GM12864 (cell line): ENCODE measurements around the gene SPDEF.

Experiments used
- DNase-seq: peaks from one replicate; pipeline ENCODE4 v3.0.0-alpha.2; 2011; ENCODE audit warnings: low read depth
- H3K4me3 ChIP-seq: 2 replicates; pipeline ENCODE4 v1.5.1; 2011; ENCODE audit warnings: mild to moderate bottlenecking, low read depth, low read length, control low read depth
- CTCF ChIP-seq: IDR thresholded peaks from 2 replicates; pipeline ENCODE4 v1.5.1; 2011; ENCODE audit warnings: low read depth, mild to moderate bottlenecking, moderate library complexity, low read length, control low read depth, inconsistent platforms; ENCODE audit errors: missing control alignments

Gene SPDEF

DNA sequence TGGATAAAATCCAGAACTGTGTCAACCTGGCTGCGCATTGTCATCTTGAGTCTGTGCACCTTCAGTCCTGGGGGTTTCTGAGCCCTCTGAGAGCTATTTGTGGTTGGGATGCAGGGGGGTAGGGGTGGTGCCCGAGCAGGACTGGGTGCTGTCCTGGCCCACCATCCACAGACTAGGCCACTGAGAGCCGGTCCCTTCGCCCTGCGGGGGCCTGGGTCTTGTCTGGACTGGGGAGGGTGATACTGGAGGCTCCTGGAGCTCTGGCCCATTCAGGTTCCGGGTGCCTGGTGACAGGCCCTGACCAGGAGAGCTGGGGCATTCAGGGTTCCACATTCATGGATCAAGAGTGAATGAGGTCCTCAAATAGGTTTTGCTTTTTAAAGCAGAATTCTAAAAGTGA, 20.9 kb downstream of the SPDEF start:
- no peak overlapping the region for H3K4me3 ChIP-seq
- no peak for DNase-seq
- no peak for TF ChIP-seq CTCF

GRCh38 chr6:34534656-34535055, 21.5 kb downstream of the SPDEF start:
- H3K4me3 ChIP-seq: no peak overlapping the region
- no peak for TF ChIP-seq CTCF
- no peak for DNase-seq

DNA sequence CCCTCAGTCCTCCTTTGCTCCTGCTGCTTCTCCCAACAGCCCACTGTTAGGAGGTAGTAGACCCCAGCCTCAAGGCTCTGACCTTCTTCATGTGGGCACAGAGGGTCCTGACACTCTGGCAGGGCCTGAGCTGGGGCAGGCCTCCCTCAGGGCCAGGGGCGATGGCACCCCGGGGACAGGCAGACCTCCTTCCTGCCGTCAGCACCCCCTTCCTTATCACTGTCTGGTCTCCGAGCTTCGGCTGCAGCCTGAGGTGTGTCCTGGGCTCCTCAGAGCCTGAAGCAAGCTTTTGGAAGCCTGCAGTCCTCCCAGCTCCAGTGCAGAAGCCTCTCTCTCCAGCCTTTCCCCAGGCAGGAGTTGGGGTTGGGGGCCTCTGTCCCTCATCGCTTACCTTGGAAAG, 22.0 kb downstream of the SPDEF start:
- no peak for DNase-seq
- no peak overlapping the region for H3K4me3 ChIP-seq
- no peak for TF ChIP-seq CTCF

DNA sequence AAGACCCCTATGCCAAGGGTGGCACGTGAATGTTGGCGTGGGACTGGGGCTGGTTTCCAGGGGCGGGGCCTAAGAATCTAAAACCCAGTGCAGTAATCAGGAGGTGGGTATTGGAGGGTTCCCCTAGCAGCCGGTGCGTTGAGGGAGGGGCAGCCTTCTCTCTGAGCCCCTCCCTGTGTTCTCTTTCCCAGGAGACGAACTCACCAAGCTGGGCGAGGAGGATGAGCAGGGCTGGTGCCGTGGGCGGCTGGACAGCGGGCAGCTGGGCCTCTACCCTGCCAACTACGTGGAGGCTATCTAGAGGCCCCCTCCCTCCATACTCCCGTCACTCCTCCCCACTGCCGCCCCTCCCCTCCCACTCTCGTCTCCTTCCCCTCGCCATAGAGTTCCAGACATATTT, 23.9 kb downstream of the SPDEF start:
- no peak for TF ChIP-seq CTCF
- no peak overlapping the region for H3K4me3 ChIP-seq
- no peak for DNase-seq

- no peak for TF ChIP-seq CTCF
- H3K4me3 ChIP-seq: no peak overlapping the region
- no peak for DNase-seq
Observed at GRCh38 chr6:34531580-34532201, 24.4 kb downstream of the SPDEF start.

- DNase-seq: no peak
- TF ChIP-seq CTCF: no peak
- no peak overlapping the region for H3K4me3 ChIP-seq
Observed at GRCh38 chr6:34530753-34531365, 25.3 kb downstream of the SPDEF start.
